Keratinocyte (primary cell): ENCODE results near the gene NHSL1.

ENCODE experiments used
- CTCF ChIP-seq, 3 experiments: IDR thresholded peaks in 1 of 3; conservative IDR thresholded peaks in 1 of 3; optimal IDR thresholded peaks in 1 of 3; 2 replicates in 2 of 3; 3 replicates in 1 of 3; pipeline versions ENCODE3 to v1.5.1; 2011; ENCODE audit warnings: low read length in 3 of 3, mild to moderate bottlenecking in 3 of 3, moderate library complexity in 2 of 3, control low read depth in 1 of 3, inconsistent platforms in 1 of 3; ENCODE audit not compliant: insufficient read depth in 2 of 3; ENCODE audit errors: extremely low read depth in 1 of 3
- EZH2 ChIP-seq: IDR thresholded peaks from one replicate; pipeline ENCODE4 v1.6.1; 2012; ENCODE audit warnings: inconsistent platforms, mild to moderate bottlenecking, low read length, moderate library complexity

- no peak for TF ChIP-seq CTCF (optimal IDR thresholded peaks at IDR 0.05 in 1 of 3, IDR thresholded peaks at IDR 0.05 in 1 of 3, conservative IDR thresholded peaks at IDR 0.05 in 1 of 3; ENCODE audit: extremely low read depth in 1 of 3, insufficient read depth in 2 of 3, low read length in 3 of 3)
- TF ChIP-seq EZH2, result no peak
These were observed 69.5 kb downstream of the NHSL1 start for GRCh38 chr6:138429761-138430160.
